ENCODE results near the gene VAC14.
"Not testable (repeated sequence)": the region's sequence is repeated elsewhere in the genome, so short reads cannot be mapped to it uniquely, and the experiment has no call there.

The VAC14 gene

GRCh38 chr16:70746708-70747424, 54.1 kb downstream of the VAC14 start:
- Histone ChIP-seq H3K9me3 (ENCODE audit: low read depth, low read length) (no peaks in the 10 kb centered on the region), H3K36me3 (ENCODE audit: insufficient read depth, low read length) (no peaks in the 10 kb centered on the region), H3K27ac (no peak overlapping the region), H3K9ac (ENCODE audit: insufficient read length) (no peak overlapping the region), H3K4me3 (no peak overlapping the region)
- TF ChIP-seq POLR2AphosphoS5 (IDR thresholded peaks at IDR 0.05; ENCODE audit: borderline replicate concordance, low read depth, low read length) (no peak), FOXP2 (optimal IDR thresholded peaks at IDR 0.05; ENCODE audit: control extremely low read depth, extremely low read length, insufficient read depth) (no peak), EZH2 (IDR thresholded peaks at IDR 0.05) (no peak)
- DNase-seq (ENCODE audit: low read depth, low spot score): no peak

GRCh38 chr16:70746040-70746707, 54.8 kb downstream of the VAC14 start:
- H3K4me3 ChIP-seq: no peak overlapping the region
- no peaks in the 10 kb centered on the region for H3K9me3 ChIP-seq (ENCODE audit: low read depth, low read length)
- H3K9ac ChIP-seq (ENCODE audit: insufficient read length): no peak overlapping the region
- H3K36me3 ChIP-seq (ENCODE audit: insufficient read depth, low read length): no peaks in the 10 kb centered on the region
- TF ChIP-seq EZH2 (IDR thresholded peaks at IDR 0.05): no peak
- no peak for DNase-seq (ENCODE audit: low read depth, low spot score)
- H3K27ac ChIP-seq: no peak overlapping the region

- Histone ChIP-seq H3K4me3 (no peak overlapping the region), H3K9ac (ENCODE audit: insufficient read length) (no peak overlapping the region), H3K9me3 (ENCODE audit: low read depth, low read length) (no peaks in the 10 kb centered on the region), H3K27ac (no peak overlapping the region), H3K36me3 (ENCODE audit: insufficient read depth, low read length) (no peaks in the 10 kb centered on the region)
- no peak for DNase-seq (ENCODE audit: low read depth, low spot score)
- TF ChIP-seq EZH2 (IDR thresholded peaks at IDR 0.05): no peak
- no peak for TF ChIP-seq FOXP2 (optimal IDR thresholded peaks at IDR 0.05; ENCODE audit: control extremely low read depth, extremely low read length, insufficient read depth)
- TF ChIP-seq POLR2AphosphoS5 (IDR thresholded peaks at IDR 0.05; ENCODE audit: borderline replicate concordance, low read depth, low read length): no peak
These were observed 55.4 kb downstream of the VAC14 start for GRCh38 chr16:70745536-70746025.

GRCh38 chr16:70744366-70744765, 56.6 kb downstream of the VAC14 start:
- no peak overlapping the region for H3K4me3 ChIP-seq
- H3K27ac ChIP-seq: no peak overlapping the region
- H3K9ac ChIP-seq (ENCODE audit: insufficient read length): no peak overlapping the region
- TF ChIP-seq EZH2 (IDR thresholded peaks at IDR 0.05): no peak
- no peak for TF ChIP-seq POLR2AphosphoS5 (IDR thresholded peaks at IDR 0.05; ENCODE audit: borderline replicate concordance, low read depth, low read length)
- TF ChIP-seq FOXP2 (optimal IDR thresholded peaks at IDR 0.05; ENCODE audit: control extremely low read depth, extremely low read length, insufficient read depth): no peak
- DNase-seq (ENCODE audit: low read depth, low spot score): no peak
- no peaks in the 10 kb centered on the region for H3K9me3 ChIP-seq (ENCODE audit: low read depth, low read length)
- H3K36me3 ChIP-seq (ENCODE audit: insufficient read depth, low read length): no peaks in the 10 kb centered on the region

GRCh38 chr16:70743791-70744190, 57.2 kb downstream of the VAC14 start:
- H3K9me3 ChIP-seq (ENCODE audit: low read depth, low read length): no peaks in the 10 kb centered on the region
- no peak overlapping the region for H3K9ac ChIP-seq (ENCODE audit: insufficient read length)
- H3K27ac ChIP-seq: no peak overlapping the region
- no peaks in the 10 kb centered on the region for H3K36me3 ChIP-seq (ENCODE audit: insufficient read depth, low read length)
- no peak overlapping the region for H3K4me3 ChIP-seq
- TF ChIP-seq EZH2 (IDR thresholded peaks at IDR 0.05) (no peak), FOXP2 (optimal IDR thresholded peaks at IDR 0.05; ENCODE audit: control extremely low read depth, extremely low read length, insufficient read depth) (no peak), POLR2AphosphoS5 (IDR thresholded peaks at IDR 0.05; ENCODE audit: borderline replicate concordance, low read depth, low read length) (no peak)
- DNase-seq (ENCODE audit: low read depth, low spot score): no peak

GRCh38 chr16:70742967-70743366, 58.0 kb downstream of the VAC14 start:
- H3K27ac ChIP-seq; H3K36me3 ChIP-seq (ENCODE audit: insufficient read depth, low read length); H3K4me3 ChIP-seq; H3K9me3 ChIP-seq (ENCODE audit: low read depth, low read length); DNase-seq (ENCODE audit: low read depth, low spot score); H3K9ac ChIP-seq (ENCODE audit: insufficient read length): not testable (repeated sequence)

- Histone ChIP-seq H3K27ac (no peak overlapping the region), H3K9ac (ENCODE audit: insufficient read length) (no peak overlapping the region)
These were observed 59.2 kb downstream of the VAC14 start for GRCh38 chr16:70741783-70742125.

GRCh38 chr16:70740914-70741782, 59.8 kb downstream of the VAC14 start:
- DNase-seq (ENCODE audit: low read depth, low spot score): no peak
- H3K9ac ChIP-seq (ENCODE audit: insufficient read length): no peak overlapping the region
- no peaks in the 10 kb centered on the region for H3K9me3 ChIP-seq (ENCODE audit: low read depth, low read length)
- TF ChIP-seq POLR2AphosphoS5 (IDR thresholded peaks at IDR 0.05; ENCODE audit: borderline replicate concordance, low read depth, low read length): no peak
- TF ChIP-seq FOXP2 (optimal IDR thresholded peaks at IDR 0.05; ENCODE audit: control extremely low read depth, extremely low read length, insufficient read depth): no peak
- TF ChIP-seq EZH2 (IDR thresholded peaks at IDR 0.05): no peak
- no peak overlapping the region for H3K27ac ChIP-seq
- H3K4me3 ChIP-seq: no peak overlapping the region
- no peaks in the 10 kb centered on the region for H3K36me3 ChIP-seq (ENCODE audit: insufficient read depth, low read length)

More at GRCh38 chr16:70741783-70742125, 59.2 kb downstream of the VAC14 start:
- no peaks in the 10 kb centered on the region for H3K36me3 ChIP-seq (ENCODE audit: insufficient read depth, low read length)
- no peak for DNase-seq (ENCODE audit: low read depth, low spot score)
- H3K4me3 ChIP-seq: no peak overlapping the region
- no peak for TF ChIP-seq EZH2 (IDR thresholded peaks at IDR 0.05)
- TF ChIP-seq POLR2AphosphoS5 (IDR thresholded peaks at IDR 0.05; ENCODE audit: borderline replicate concordance, low read depth, low read length): no peak
- TF ChIP-seq FOXP2 (optimal IDR thresholded peaks at IDR 0.05; ENCODE audit: control extremely low read depth, extremely low read length, insufficient read depth): no peak
- H3K9me3 ChIP-seq (ENCODE audit: low read depth, low read length): no peaks in the 10 kb centered on the region
